Measurements from ENCODE around the gene JMJD8. TPM values are rescaled to one million over a fixed set of nuclear protein-coding genes. Genes with fewer than 3 reads are reported as not detected.
"Not testable (repeated sequence)": the region's sequence is repeated elsewhere in the genome, so short reads cannot be mapped to it uniquely, and the experiment has no call there.

Gene JMJD8
- total and polyA plus RNA-seq, 2 experiments from 2014 or later = 48.5 to 82.5 TPM

DNA sequence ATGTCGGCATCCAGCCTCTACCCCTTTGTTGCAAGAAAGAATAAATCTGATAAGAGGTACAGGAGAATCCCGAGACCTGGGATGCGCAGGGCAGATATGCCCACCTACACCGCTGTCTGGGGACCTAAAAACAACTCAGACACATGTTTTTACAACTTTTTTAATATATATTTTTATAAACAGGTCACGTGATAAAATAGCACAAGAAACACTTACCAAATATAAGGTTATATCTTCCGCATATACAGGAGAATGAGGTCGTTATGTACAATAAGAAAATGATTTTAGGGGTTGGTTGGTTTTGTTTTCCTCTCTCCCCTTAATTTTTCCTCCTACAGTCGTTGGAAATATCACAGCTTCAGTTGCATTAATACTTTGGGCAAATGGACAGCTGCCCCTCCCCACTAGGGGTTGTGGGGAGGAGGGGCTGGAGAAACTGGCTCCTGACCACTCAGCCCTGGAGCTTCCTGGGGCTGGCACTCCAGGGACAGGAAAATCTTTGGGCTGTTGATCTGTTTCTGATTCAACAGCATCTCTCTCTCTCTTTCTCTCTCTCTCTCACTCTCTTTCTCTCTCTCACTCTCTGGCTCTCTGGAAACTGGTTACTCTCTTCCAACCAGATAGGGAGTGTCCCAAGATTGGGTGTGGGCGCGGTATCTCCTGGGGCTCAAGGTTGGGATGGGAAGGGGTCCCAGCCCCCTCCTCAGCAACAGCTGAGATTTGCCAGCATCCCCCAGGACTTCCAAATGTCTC, 8.4 kb upstream of the JMJD8 start (continued):
- no peak for TF ChIP-seq REST (IDR thresholded peaks at IDR 0.05; ENCODE audit: unreplicated experiment)
- TF ChIP-seq NANOG (IDR thresholded peaks at IDR 0.05; ENCODE audit: borderline replicate concordance) = no peak
- no peak for TF ChIP-seq POLR2AphosphoS5 (IDR thresholded peaks at IDR 0.05; ENCODE audit: low read depth)

DNA sequence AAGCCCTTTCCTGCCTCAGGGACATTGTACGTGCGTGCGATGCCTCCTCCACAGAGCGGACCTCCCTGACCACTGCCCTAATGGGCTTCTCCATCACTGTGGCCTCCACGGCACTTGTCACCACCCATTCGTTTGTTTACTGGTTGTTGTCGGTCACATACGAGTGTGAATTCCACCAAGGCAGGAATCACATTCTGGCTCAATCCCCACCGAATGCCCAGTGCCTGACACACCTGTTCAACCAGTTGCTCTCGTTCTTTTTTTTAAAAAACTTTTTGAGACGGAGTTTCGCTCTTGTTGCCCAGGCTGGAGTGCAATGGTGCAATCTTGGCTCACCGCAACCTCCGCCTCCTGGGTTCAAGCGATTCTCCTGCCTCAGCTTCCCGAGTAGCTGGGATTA, 7.1 kb upstream of the JMJD8 start:
- peak overlapping the region; percentile 87; the same call in 1 of the 3 replicates for H3K4me3 Mint-ChIP-seq
- not testable (repeated sequence) for H3K9me3 Mint-ChIP-seq; H3K79me2 ChIP-seq (replicated peaks; ENCODE audit: insufficient read depth); H3K4me1 Mint-ChIP-seq; H3F3A ChIP-seq (replicated peaks; ENCODE audit: low read depth); H3K4me3 ChIP-seq; H3K36me3 Mint-ChIP-seq (ENCODE audit: low read depth); H3K27ac ChIP-seq (ENCODE audit: low read depth); H3K36me3 ChIP-seq (ENCODE audit: insufficient read depth); ATAC-seq; DNase-seq (ENCODE audit: low spot score); H3K4me2 ChIP-seq; H4K20me1 ChIP-seq (replicated peaks; ENCODE audit: insufficient read depth); H3K27ac Mint-ChIP-seq; H2AFZ ChIP-seq; H3K4me1 ChIP-seq (ENCODE audit: insufficient read depth); H3K9me2 ChIP-seq (ENCODE audit: insufficient read depth)
- H3K27me3 Mint-ChIP-seq (ENCODE audit: insufficient read depth, low read depth, poor library complexity) = peaks cover 34% of the 10 kb centered on the region
- peaks cover 52% of the 10 kb centered on the region for H3K27me3 ChIP-seq (ENCODE audit: insufficient read depth)

DNA sequence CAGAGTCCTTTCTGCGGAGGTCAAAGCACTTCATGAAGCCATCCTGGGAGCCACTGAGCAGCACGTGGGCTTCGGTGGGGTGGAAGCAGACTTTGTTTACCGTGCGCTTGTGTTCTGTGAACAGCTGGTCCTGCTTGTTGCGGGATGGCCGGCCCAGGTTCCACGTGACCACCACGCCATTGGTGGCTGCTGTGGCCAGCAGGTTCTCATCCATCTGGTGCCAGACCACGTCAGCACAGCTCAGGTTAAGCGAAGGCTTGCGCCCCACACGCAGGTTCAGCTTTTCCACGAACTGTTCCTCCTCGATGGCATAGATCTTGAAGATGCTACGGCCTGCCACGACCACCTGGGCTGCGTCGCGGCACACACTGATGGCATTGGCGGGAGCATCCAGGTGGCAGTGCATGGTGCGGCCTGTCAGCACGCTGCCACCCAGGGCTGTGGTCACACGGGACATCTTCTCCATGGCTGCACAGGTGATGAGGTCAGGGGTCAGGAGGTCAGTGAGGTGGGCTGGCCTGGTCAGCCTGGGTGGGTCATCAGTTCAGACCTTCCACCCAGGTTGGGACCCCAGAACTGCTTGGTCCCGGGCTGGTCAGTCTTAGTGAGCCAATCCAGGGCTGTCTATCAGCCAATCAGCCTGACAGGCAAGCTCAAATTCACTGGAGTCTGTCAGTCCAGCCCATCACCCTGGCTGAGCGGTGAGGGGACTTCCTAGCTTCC, 5.2 kb upstream of the JMJD8 start:
- Histone ChIP-seq H3K27ac (ENCODE audit: low read depth) (no peak overlapping the region), H4K20me1 (replicated peaks; ENCODE audit: insufficient read depth) (no peaks in the 10 kb centered on the region), H3K79me2 (replicated peaks; ENCODE audit: insufficient read depth) (no peaks in the 10 kb centered on the region; the same call in 1 of the 2 replicates), H3K36me3 (ENCODE audit: insufficient read depth) (no peaks in the 10 kb centered on the region), H2AFZ (no peak overlapping the region), H3K27me3 (ENCODE audit: insufficient read depth) (peaks cover 37% of the 10 kb centered on the region), H3F3A (replicated peaks; ENCODE audit: low read depth) (0 out of 2 replicates have a peak, but pooled peaks cover 3% of the 10 kb centered on the region), H3K4me1 (ENCODE audit: insufficient read depth) (no peaks in the 10 kb centered on the region), H3K4me3 (peak overlapping the region; percentile 95), H3K9me2 (ENCODE audit: insufficient read depth) (no peaks in the 10 kb centered on the region), H3K4me2 (peak overlapping the region; percentile 99)
- Mint-ChIP-seq H3K36me3 (ENCODE audit: low read depth) (peaks cover 10% of the 10 kb centered on the region), H3K9me3 (no peaks in the 10 kb centered on the region; the same call in 1 of the 3 replicates), H3K4me1 (no peaks in the 10 kb centered on the region; the same call in 1 of the 3 replicates), H3K27ac (peak overlapping the region; percentile 82; the same call in 1 of the 2 replicates), H3K4me3 (peak overlapping the region; percentile 87), H3K27me3 (ENCODE audit: insufficient read depth, low read depth, poor library complexity) (peaks cover 22% of the 10 kb centered on the region)
- DNase-seq (ENCODE audit: low spot score) (no peak), ATAC-seq (no peak)
- TF ChIP-seq EZH2phosphoT487 (IDR thresholded peaks at IDR 0.05; ENCODE audit: unreplicated experiment) (no peak), POLR2AphosphoS5 (IDR thresholded peaks at IDR 0.05; ENCODE audit: low read depth) (no peak), NANOG (IDR thresholded peaks at IDR 0.05; ENCODE audit: borderline replicate concordance) (no peak), JUNB (IDR thresholded peaks at IDR 0.05; ENCODE audit: unreplicated experiment) (no peak), EZH2 (IDR thresholded peaks at IDR 0.05; ENCODE audit: low read depth, unreplicated experiment) (no peak), ETS1 (IDR thresholded peaks at IDR 0.05) (no peak), ZNF114 (CRISPR knock-in tag; IDR thresholded peaks at IDR 0.05) (no peak), CTCF (conservative IDR thresholded peaks at IDR 0.05; ENCODE audit: low read depth in 2 of 2) (no peak), STAT1 (IDR thresholded peaks at IDR 0.05; ENCODE audit: unreplicated experiment) (no peak), ZNF331 (CRISPR knock-in tag; IDR thresholded peaks at IDR 0.05; ENCODE audit: low read depth) (no peak)
